Astrocyte (in vitro differentiated cells and primary cell): ENCODE results near the gene PHF24.

Experiments
- EZH2 ChIP-seq: IDR thresholded peaks from 2 replicates; pipeline ENCODE4 v1.6.1; 2012; ENCODE audit warnings: mild to moderate bottlenecking, low read length, inconsistent platforms; ENCODE audit not compliant: insufficient read depth
- TF ChIP-seq, protein P1 (sequence below): IDR thresholded peaks from 2 replicates; pipeline ENCODE4 v1.5.1; 2011; ENCODE audit warnings: low read depth, mild to moderate bottlenecking, inconsistent platforms, low read length, moderate library complexity; ENCODE audit not compliant: insufficient read depth

DNA sequence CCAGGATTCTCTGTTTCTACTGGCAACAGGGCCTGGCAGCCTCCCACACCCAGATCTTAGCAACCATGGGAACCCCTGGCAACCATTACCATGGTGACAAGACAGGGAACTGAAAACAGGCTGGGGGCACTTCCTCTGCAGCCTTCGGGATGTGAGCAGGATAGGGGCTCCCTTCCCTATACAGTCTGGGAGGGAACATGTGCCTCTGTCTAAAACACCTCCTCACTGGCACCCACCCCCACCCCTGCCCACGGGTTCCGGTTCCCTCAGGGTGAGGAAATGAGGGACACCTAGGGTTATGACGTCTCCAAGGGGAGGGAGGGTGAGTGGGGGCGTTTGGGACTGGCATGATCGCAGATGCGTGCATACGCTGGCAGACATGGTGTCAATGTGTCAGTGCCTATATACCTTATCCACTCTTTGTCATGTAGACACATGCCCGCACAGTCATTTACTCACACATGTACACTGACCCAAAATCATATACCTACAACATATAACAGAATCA, 28.5 kb downstream of the PHF24 start:
- TF ChIP-seq, protein P1, sequence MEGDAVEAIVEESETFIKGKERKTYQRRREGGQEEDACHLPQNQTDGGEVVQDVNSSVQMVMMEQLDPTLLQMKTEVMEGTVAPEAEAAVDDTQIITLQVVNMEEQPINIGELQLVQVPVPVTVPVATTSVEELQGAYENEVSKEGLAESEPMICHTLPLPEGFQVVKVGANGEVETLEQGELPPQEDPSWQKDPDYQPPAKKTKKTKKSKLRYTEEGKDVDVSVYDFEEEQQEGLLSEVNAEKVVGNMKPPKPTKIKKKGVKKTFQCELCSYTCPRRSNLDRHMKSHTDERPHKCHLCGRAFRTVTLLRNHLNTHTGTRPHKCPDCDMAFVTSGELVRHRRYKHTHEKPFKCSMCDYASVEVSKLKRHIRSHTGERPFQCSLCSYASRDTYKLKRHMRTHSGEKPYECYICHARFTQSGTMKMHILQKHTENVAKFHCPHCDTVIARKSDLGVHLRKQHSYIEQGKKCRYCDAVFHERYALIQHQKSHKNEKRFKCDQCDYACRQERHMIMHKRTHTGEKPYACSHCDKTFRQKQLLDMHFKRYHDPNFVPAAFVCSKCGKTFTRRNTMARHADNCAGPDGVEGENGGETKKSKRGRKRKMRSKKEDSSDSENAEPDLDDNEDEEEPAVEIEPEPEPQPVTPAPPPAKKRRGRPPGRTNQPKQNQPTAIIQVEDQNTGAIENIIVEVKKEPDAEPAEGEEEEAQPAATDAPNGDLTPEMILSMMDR, result no peak
- TF ChIP-seq EZH2, result no peak
